ENCODE results near the gene ZNF618.

Gene ZNF618

DNA sequence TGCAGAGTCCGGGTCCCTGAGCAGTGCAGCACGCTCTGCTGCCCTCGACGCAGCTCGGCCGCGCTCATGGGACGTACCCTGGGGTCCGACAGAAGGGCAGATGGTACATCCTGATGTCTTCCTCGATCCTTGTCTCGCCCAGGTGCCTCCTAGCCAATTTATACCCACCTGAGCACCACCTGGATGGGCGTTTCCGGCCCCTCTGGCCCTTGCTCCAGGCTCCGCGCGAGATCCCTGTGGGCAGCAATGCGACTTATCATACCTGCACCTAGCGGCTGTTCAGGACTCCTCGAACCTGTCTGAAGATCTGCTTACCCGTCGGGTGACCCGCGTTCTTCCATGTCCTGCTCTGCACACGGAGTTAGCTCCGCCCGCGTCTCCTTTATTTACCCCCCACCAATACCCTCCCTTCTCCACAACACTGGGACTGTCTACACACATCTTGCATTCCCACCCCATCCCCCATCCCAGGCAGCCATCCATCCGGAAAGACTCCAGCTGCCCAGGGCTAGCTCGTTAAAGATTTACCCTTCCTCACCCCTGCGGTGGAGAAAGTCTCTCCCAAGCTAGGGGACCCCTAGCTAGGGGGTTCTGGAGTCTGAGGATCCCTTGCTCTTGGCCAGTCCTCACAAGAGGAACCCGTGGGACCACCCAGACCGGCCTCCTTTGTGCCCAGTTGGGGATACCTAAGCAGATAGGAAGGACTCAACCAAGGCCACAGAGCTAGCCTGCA lies 223.0 kb downstream of the ZNF618 start, which contains the start of gene KIF12:
TSS of gene KIF12 (minus strand) at position 357 of the 733 bp plus-strand sequence. CDS start at position 341, 16 bp downstream.
- DNase-seq (ENCODE audit: low read depth), result no peak

- no peak for DNase-seq (ENCODE audit: low read depth)
Measured at GRCh38 chr9:114099669-114100270, 223.7 kb downstream of the ZNF618 start.

- DNase-seq (ENCODE audit: low read depth), result no peak
Measured at GRCh38 chr9:114100536-114100935, 224.4 kb downstream of the ZNF618 start.

DNA sequence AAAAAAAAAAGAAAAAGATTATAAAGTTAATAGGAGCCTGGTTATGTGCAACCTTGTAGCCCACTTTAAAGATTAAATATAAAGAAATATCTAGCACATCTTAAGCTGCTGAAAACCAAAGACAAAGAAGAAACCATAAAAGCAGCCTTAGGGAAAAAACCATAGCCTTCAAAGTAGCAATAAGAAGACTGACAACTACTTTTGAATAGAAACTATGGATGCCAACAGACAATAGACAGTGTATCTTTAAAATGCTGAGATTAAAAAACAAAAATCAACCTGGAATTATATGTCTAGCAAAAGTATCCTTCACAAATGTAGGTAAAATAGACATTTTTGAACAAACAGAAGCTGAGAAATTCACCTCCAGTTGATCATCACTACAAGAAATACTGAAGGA lies 226.4 kb downstream of the ZNF618 start:
- no peak for DNase-seq (ENCODE audit: low read depth)

DNA sequence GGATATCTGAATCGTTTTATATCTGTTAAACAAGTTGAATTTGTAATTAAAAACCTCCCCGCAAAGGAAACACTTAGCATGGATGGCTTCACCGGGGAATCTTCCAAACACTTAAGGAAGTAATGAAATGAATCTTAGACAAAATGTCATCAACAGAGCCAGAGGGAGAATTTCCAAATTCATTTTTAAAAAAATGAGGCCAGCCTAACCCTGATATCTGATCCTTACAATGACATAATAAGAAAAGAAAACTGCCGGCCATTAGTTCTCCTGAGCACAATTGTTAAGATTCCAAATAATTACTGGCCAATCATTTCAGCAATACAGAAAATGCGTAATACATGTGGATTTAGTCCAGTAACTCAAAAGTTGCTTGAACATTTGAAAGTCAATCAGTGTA lies 229.1 kb downstream of the ZNF618 start:
- no peak for DNase-seq (ENCODE audit: low read depth)

Measured in GM04504 (cell line).